NB4 (cell line): ENCODE results near the gene PLEKHG4.

Experiments
- DNase-seq: peaks from one replicate; pipeline ENCODE4 v3.0.0; 2010; ENCODE audit warnings: low read depth
- H3K4me3 ChIP-seq: one replicate; pipeline ENCODE4 v1.5.1; 2011; ENCODE audit warnings: mild to moderate bottlenecking, low read depth, low read length, moderate library complexity
- CTCF ChIP-seq: IDR thresholded peaks from one replicate; pipeline ENCODE4 v1.5.1; 2012; ENCODE audit warnings: low read depth, low read length
- MAX ChIP-seq: IDR thresholded peaks from 2 replicates; pipeline ENCODE4 v1.6.1; 2011; ENCODE audit warnings: low read depth, low read length
- MYC ChIP-seq: IDR thresholded peaks from 2 replicates; pipeline ENCODE4 v1.6.1; 2011; ENCODE audit warnings: low read depth, low read length
- POLR2A ChIP-seq: IDR thresholded peaks from 2 replicates; pipeline ENCODE4 v1.6.1; 2011; ENCODE audit warnings: mild to moderate bottlenecking; ENCODE audit not compliant: insufficient read length; ENCODE audit errors: extremely low read depth

PLEKHG4 gene

GRCh38 chr16:67245186-67245585 is 34.1 kb upstream of the PLEKHG4 start:
- peak overlapping the region; percentile 86 for H3K4me3 ChIP-seq
- TF ChIP-seq MAX (no peak), POLR2A (no peak), MYC (no peak), CTCF (no peak)
- peak; percentile 45 for DNase-seq

GRCh38 chr16:67245674-67246080 is 33.7 kb upstream of the PLEKHG4 start:
- no peak for DNase-seq
- TF ChIP-seq POLR2A (no peak), CTCF (no peak), MYC (no peak), MAX (no peak; the same call in 1 of the 2 replicates)
- peak overlapping the region; percentile 86 for H3K4me3 ChIP-seq

- TF ChIP-seq MAX (peak; percentile 86), CTCF (peak; percentile 55), MYC (peak; percentile 43), POLR2A (no peak)
- peak; percentile 97 for DNase-seq
Observed at GRCh38 chr16:67246081-67246755, 33.1 kb upstream of the PLEKHG4 start.

GRCh38 chr16:67246756-67247191 is 32.6 kb upstream of the PLEKHG4 start:
- no peak for DNase-seq

More at GRCh38 chr16:67246081-67246755, 33.1 kb upstream of the PLEKHG4 start:
- H3K4me3 ChIP-seq = peak overlapping the region; percentile 86

GRCh38 chr16:67247192-67248072 is 31.9 kb upstream of the PLEKHG4 start, which contains the start of gene FHOD1:
FHOD1 (minus strand) TSS chr16:67247481; CDS start chr16:67247410, 71 bp downstream.
- peak; percentile 98 for DNase-seq
- peak within 1 kb of the TSS; percentile 86 for H3K4me3 ChIP-seq
- peak; percentile 8; the same call in 1 of the 2 replicates for TF ChIP-seq MYC
- peak; percentile 29; the same call in 1 of the 2 replicates for TF ChIP-seq MAX
- no peak for TF ChIP-seq CTCF
- TF ChIP-seq POLR2A = peak; percentile 85

More at GRCh38 chr16:67246756-67247191, 32.6 kb upstream of the PLEKHG4 start:
- peak; percentile 53 for TF ChIP-seq MAX
- no peak for TF ChIP-seq POLR2A
- TF ChIP-seq CTCF = no peak
- TF ChIP-seq MYC = no peak
- peak overlapping the region; percentile 86 for H3K4me3 ChIP-seq
